OCI-LY1 (cell line): ENCODE measurements around the gene TIPIN.
"Not testable (repeated sequence)": the region's sequence is repeated elsewhere in the genome, so short reads cannot be mapped to it uniquely, and the experiment has no call there.

Experiments used
- EZH2 ChIP-seq: fragments of 200-600 bp; sonication (generic), shearing (Covaris generic); IDR thresholded peaks from 2 replicates; pipeline ENCODE4 v1.8.0; 2017; ENCODE audit warnings: borderline replicate concordance, mixed run types, mild to moderate bottlenecking, antibody characterized with exemption, low read length, moderate library complexity, mixed read lengths
- TF ChIP-seq, protein P1 (sequence below): fragments of 200-600 bp; sonication (generic), shearing (Covaris generic); IDR thresholded peaks from 2 replicates; pipeline ENCODE4 v1.5.1; 2017; ENCODE audit warnings: mild to moderate bottlenecking, antibody characterized with exemption, low read length, moderate library complexity, mixed read lengths

DNA sequence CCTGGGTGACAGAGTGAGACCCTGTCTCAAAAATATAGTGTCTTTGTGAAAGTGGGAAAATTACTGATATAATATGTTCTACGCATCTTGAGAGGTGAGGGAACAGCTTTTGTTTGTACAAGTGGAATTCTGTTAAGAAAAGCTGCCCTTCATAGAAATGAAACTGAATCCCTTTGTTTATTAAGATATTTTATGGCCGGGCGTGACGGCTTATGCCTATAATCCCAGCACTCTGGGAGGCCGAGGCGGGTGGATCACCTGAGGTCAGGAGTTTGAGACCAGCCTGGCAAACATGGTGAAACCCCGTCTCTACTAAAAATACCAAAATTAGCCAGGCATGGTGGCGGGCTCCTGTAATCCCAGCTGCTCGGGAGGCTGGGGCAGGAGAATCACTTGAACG is 52.1 kb downstream of the TIPIN start:
- TF ChIP-seq, protein P1, sequence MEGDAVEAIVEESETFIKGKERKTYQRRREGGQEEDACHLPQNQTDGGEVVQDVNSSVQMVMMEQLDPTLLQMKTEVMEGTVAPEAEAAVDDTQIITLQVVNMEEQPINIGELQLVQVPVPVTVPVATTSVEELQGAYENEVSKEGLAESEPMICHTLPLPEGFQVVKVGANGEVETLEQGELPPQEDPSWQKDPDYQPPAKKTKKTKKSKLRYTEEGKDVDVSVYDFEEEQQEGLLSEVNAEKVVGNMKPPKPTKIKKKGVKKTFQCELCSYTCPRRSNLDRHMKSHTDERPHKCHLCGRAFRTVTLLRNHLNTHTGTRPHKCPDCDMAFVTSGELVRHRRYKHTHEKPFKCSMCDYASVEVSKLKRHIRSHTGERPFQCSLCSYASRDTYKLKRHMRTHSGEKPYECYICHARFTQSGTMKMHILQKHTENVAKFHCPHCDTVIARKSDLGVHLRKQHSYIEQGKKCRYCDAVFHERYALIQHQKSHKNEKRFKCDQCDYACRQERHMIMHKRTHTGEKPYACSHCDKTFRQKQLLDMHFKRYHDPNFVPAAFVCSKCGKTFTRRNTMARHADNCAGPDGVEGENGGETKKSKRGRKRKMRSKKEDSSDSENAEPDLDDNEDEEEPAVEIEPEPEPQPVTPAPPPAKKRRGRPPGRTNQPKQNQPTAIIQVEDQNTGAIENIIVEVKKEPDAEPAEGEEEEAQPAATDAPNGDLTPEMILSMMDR, result not testable (repeated sequence)
- not testable (repeated sequence) for TF ChIP-seq EZH2
